ENCODE results near the gene DGKD.

DGKD gene

GRCh38 chr2:233320470-233320869 is 33.8 kb upstream of the DGKD start:
- TF ChIP-seq, protein P1, sequence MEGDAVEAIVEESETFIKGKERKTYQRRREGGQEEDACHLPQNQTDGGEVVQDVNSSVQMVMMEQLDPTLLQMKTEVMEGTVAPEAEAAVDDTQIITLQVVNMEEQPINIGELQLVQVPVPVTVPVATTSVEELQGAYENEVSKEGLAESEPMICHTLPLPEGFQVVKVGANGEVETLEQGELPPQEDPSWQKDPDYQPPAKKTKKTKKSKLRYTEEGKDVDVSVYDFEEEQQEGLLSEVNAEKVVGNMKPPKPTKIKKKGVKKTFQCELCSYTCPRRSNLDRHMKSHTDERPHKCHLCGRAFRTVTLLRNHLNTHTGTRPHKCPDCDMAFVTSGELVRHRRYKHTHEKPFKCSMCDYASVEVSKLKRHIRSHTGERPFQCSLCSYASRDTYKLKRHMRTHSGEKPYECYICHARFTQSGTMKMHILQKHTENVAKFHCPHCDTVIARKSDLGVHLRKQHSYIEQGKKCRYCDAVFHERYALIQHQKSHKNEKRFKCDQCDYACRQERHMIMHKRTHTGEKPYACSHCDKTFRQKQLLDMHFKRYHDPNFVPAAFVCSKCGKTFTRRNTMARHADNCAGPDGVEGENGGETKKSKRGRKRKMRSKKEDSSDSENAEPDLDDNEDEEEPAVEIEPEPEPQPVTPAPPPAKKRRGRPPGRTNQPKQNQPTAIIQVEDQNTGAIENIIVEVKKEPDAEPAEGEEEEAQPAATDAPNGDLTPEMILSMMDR (IDR thresholded peaks at IDR 0.05) = no peak

DNA sequence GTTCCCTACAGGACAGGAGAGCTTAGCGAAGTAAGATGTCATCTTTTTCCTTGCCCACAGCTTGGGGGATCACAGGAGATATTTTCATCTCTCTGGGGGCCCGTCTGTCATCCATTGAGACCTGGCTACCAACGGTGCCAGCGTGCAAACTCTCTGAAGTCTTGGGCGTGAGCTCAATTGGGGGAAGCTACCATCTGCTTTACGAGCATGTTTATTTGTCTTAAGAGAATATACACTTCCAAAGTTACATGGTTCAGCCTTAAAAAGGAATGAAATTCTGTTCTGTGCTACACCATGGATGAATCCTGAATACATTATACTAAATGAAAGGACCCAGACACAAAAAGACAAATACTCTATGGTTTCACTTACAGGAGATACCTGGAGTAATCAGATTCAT is 33.1 kb upstream of the DGKD start:
- TF ChIP-seq, protein P1 (IDR thresholded peaks at IDR 0.05) = no peak

- TF ChIP-seq, protein P1 (IDR thresholded peaks at IDR 0.05) = no peak
Measured at GRCh38 chr2:233323851-233324250, 30.4 kb upstream of the DGKD start.

GRCh38 chr2:233325256-233325655 is 29.0 kb upstream of the DGKD start:
- TF ChIP-seq, protein P1 (IDR thresholded peaks at IDR 0.05) = no peak

DNA sequence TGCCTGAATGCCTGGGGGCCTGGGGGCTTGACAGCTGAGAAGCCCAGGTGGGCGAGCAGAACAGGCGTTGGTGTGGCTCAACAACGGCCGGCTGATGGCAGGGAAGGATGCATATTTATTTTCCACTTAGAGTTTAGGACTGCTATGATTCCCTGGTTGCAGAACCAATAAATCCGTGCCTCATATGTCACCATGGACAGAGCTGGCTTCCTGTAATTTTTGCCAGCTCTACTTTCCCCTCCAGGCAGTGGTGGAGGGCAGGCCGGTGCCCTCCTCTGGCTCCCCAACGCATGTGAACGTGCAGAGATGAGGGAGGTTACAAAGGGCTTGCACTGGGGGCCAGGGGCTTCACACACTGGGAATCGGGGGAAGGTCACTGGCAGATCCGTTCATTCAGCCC is 28.5 kb upstream of the DGKD start:
- TF ChIP-seq, protein P1 (IDR thresholded peaks at IDR 0.05) = no peak

DNA sequence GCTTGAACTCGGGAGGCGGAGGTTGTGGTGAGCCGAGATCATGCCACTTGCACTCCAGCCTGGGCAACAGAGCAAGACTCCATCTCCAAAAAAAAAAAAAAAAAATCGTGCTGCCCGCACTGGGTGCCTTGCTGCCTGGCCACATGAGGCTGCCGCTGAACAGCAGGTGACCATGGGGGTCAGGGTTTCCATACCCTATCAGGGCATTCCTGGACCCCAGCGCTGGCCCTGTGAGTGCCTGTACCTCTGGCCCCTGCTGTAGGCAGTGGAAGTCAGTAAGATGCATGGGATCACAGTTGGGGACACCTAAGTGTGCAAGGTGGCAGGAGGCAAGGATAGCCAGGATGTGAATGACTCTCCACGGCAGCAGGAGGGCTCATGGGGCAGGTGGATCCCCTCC is 27.8 kb upstream of the DGKD start:
- TF ChIP-seq, protein P1 (IDR thresholded peaks at IDR 0.05) = no peak

DNA sequence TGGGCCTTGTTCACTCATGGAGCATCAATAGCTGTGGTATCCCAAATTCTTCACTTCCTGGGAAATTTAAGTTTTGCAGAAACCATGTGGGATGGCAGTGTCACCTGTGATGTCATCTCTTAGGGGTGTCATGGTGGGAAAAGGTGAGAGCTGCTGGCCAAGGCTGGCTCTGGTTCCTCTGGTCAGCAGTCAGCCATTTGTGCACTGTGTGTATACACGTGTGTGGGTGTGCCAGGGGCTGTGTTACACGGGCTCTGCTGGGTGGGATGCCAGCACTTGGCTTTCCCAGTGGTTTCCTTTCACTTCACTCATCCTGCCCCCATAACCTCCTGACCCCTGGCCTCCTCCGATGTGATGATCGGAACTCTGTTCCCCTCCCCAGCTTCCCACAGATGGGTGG is 25.4 kb upstream of the DGKD start:
- TF ChIP-seq, protein P1 (IDR thresholded peaks at IDR 0.05) = no peak

GRCh38 chr2:233329489-233330135 is 24.7 kb upstream of the DGKD start:
- TF ChIP-seq, protein P1 (IDR thresholded peaks at IDR 0.05) = no peak

All from LNCAP (cell line).